Sigmoid colon (tissue), 4 donors: Measurements from ENCODE around the gene RPA3.

ENCODE experiments used
- CTCF ChIP-seq, 4 experiments: fragments of 450-650 bp in 3 of 4; fragments of 200-600 bp in 1 of 4; IDR thresholded peaks; one replicate each; pipeline ENCODE4 v1.5.1; 2016 to 2019; ENCODE audit warnings: antibody characterized with exemption in 4 of 4, mild to moderate bottlenecking in 3 of 4, moderate library complexity in 2 of 4
- EP300 ChIP-seq, 4 donors: sonication (generic); formaldehyde crosslinking; IDR thresholded peaks; one replicate each; pipeline ENCODE4 v1.6.1; 2017; ENCODE audit warnings: antibody characterized with exemption in 4 of 4
- POLR2A ChIP-seq, 2 donors: fragments of 450-650 bp; IDR thresholded peaks; one replicate each; pipeline ENCODE4 v1.6.1; 2016; ENCODE audit warnings: antibody characterized with exemption in 2 of 2, mild to moderate bottlenecking in 2 of 2, moderate library complexity in 2 of 2

DNA sequence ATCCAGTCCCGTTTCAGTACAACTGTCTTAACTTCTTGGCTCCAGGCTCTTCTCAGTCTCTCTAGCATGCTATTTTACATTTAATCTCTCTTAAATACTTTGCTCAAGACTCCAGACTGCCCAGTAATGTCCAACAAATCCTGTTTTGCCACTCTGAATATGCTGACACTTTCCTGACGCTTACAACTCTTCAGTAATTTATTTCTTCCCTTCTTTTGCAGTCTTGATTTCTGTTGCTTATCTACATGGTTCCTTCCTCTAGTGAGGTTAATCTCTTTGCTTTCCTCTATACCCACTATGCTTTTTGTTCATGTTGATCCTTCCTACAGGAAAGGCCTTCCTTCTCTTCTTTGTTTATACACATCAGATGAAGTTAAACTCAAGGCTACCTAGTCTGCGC is 54.1 kb downstream of the RPA3 start:
- TF ChIP-seq EP300 (IDR thresholded peaks at IDR 0.05), result no peak
- no peak for TF ChIP-seq CTCF (IDR thresholded peaks at IDR 0.05)
- no peak for TF ChIP-seq POLR2A (IDR thresholded peaks at IDR 0.05)
